GM12872 (cell line): ENCODE measurements around the gene STRA8.

Source experiments
- CTCF ChIP-seq: IDR thresholded peaks from 3 replicates; pipeline ENCODE4 v1.5.1; 2011; ENCODE audit warnings: low read depth, mild to moderate bottlenecking, low read length, moderate library complexity; ENCODE audit not compliant: insufficient read depth

STRA8 gene, protein sequence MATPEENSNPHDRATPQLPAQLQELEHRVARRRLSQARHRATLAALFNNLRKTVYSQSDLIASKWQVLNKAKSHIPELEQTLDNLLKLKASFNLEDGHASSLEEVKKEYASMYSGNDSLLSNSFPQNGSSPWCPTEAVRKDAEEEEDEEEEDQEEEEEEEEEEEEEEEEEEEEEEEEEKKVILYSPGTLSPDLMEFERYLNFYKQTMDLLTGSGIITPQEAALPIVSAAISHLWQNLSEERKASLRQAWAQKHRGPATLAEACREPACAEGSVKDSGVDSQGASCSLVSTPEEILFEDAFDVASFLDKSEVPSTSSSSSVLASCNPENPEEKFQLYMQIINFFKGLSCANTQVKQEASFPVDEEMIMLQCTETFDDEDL

GRCh38 chr7:135233570-135233969 lies at the start of gene STRA8:
TSS of gene STRA8 (plus strand) at chr7:135233838. CDS start at chr7:135240525, 6,687 bp downstream.
- no peak for TF ChIP-seq CTCF

DNA sequence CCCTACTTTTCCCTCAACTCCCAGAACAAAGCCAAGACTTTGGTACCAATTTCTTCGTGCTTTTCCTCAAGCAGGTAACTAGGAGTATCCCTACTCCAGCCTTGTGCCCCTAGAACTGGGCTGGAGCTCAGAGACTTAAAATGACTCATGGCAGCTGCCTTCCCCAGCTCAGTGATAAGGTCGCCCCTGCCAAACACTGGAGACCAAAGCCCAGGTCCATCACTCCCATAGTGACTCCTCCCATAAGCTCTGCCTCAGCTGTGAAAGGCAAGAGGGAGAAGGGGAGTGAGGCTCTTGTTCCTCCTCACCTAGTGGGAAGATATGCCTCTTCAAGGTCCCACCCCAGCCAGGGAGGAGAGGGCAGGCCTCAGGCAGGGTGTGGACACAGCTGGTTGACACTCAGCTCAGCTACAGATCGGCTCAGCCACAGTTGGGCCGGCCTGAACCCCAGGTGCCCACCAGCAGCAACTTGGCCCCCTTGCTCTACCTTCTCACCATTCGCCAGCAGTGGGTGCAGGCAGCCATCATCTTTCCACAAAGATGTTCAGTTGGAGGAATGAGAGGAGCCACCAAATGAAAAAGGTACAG lies 49.3 kb upstream of the STRA8 start:
- no peak for TF ChIP-seq CTCF

GRCh38 chr7:135185471-135186260 lies 48.0 kb upstream of the STRA8 start:
- no peak for TF ChIP-seq CTCF

- no peak for TF ChIP-seq CTCF
These were observed 47.4 kb upstream of the STRA8 start for GRCh38 chr7:135186261-135186540.

DNA sequence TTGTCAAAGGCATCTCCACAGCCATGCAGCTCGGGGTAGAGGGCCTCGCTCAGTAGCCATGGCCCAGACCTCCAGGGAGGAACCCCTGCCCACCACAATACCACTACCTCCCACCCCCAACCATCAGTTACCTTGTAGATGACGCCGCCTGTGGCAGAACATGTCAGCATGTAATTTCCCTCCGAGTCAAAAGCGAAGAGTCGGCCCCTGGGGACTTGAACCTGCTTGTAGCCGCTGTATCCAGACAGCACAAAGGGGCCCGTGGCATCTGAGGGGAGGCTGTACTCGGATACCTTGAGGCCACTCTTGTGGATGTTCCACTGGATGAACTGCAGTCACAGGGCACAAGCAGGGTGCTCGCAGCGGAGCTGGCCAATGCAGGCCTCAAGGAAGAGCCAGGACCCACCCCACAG lies 46.8 kb upstream of the STRA8 start:
- TF ChIP-seq CTCF: 0 out of 3 replicates have a peak, but pooled peaks have one; percentile 5

DNA sequence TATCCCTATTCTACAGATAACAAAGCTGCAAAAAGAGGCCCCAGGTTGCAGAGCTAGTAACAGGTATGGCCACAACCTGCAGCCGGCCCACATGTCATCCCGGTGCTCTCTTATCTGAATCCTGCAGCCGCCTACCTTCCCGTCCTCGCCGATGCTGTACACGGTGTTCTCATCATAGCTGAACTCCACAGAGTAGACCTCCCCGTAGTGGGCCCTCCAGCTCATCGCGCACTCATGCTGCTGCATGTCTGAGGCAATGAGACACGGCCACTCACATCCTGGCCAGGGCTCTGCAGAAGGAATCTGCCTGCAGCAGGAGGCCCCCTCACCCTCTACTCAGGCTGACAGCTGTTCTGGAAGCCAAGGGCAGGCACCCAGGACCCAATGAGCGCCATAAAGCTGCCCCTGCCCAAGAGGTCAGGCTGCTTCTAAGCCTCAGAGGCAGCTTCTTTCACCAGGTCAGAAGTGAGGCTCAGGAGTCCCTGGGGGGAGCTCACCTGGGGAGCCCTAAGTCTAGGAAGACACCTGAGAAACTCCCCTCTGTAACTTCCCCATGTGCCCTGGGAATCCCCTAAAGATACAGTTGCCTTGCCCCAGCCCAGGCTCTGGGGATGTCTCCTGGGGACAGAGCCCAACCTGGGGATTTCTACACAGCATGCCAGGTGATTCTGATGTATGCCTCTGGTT lies 45.2 kb upstream of the STRA8 start:
- no peak for TF ChIP-seq CTCF

DNA sequence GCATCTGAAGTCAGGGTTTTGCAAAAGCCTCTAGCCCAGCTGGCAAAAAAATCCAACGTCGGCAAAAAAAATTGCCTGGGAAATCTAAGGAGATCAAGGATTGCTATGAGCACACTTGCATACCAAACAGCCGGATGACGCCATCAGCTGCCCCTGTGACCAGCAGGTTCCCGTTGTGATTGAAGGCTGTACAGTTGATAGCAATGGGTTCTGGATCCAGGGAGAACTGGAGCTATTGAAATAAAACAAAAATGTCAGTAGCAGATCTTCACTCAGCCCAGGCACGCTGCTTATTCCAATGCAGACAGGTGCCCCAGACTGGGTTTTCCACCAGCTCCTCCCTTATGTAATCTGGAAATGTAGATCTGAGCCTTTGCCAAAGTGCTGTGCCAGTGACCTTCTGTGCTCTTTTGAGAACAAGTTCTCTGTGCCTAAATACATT lies 44.4 kb upstream of the STRA8 start:
- TF ChIP-seq CTCF: no peak
